ENCODE results near the gene CACNA2D3.

CACNA2D3 gene

GRCh38 chr3:54178376-54178775 lies 56.0 kb downstream of the CACNA2D3 start:
- no peak overlapping the region for H3K27ac ChIP-seq
- no peak overlapping the region for H3K9ac ChIP-seq
- peak overlapping the region; percentile 5 for H2AFZ ChIP-seq
- H3K4me3 ChIP-seq (ENCODE audit: low read depth, low read length) = no peak overlapping the region
- no peaks in the 10 kb centered on the region for H3K36me3 ChIP-seq (ENCODE audit: control insufficient read depth, insufficient read depth, low read length)
- H3K9me3 ChIP-seq (ENCODE audit: control insufficient read depth, low read length) = no peaks in the 10 kb centered on the region
- no peaks in the 10 kb centered on the region for H3K27me3 ChIP-seq (ENCODE audit: control insufficient read depth, insufficient read depth, low read length)
- H3K4me1 ChIP-seq = peaks cover 5% of the 10 kb centered on the region
- H3K79me2 ChIP-seq = no peaks in the 10 kb centered on the region
- no peak overlapping the region for H3K4me2 ChIP-seq (ENCODE audit: low read length)
- TF ChIP-seq CTCF (IDR thresholded peaks at IDR 0.05) = no peak

GRCh38 chr3:54180921-54181320 lies 58.6 kb downstream of the CACNA2D3 start:
- H3K27me3 ChIP-seq (ENCODE audit: control insufficient read depth, insufficient read depth, low read length) = no peaks in the 10 kb centered on the region
- H2AFZ ChIP-seq = no peak overlapping the region
- H3K36me3 ChIP-seq (ENCODE audit: control insufficient read depth, insufficient read depth, low read length) = no peaks in the 10 kb centered on the region
- TF ChIP-seq CTCF (IDR thresholded peaks at IDR 0.05) = no peak
- H3K9me3 ChIP-seq (ENCODE audit: control insufficient read depth, low read length) = no peaks in the 10 kb centered on the region
- no peak overlapping the region for H3K4me3 ChIP-seq (ENCODE audit: low read depth, low read length)
- no peak overlapping the region for H3K27ac ChIP-seq
- no peak overlapping the region for H3K9ac ChIP-seq
- no peak overlapping the region for H3K4me2 ChIP-seq (ENCODE audit: low read length)
- H3K79me2 ChIP-seq = no peaks in the 10 kb centered on the region
- H3K4me1 ChIP-seq = peaks cover 5% of the 10 kb centered on the region

- H3K9me3 ChIP-seq (ENCODE audit: control insufficient read depth, low read length) = no peaks in the 10 kb centered on the region
- TF ChIP-seq CTCF (IDR thresholded peaks at IDR 0.05) = no peak
Measured at GRCh38 chr3:54182242-54182641, 59.9 kb downstream of the CACNA2D3 start.

GRCh38 chr3:54185740-54186139 lies 63.4 kb downstream of the CACNA2D3 start:
- Histone ChIP-seq H3K79me2 (no peaks in the 10 kb centered on the region), H3K27ac (no peak overlapping the region), H3K4me3 (ENCODE audit: low read depth, low read length) (no peak overlapping the region), H3K4me1 (no peaks in the 10 kb centered on the region), H3K9ac (no peak overlapping the region), H3K9me3 (ENCODE audit: control insufficient read depth, low read length) (no peaks in the 10 kb centered on the region), H3K27me3 (ENCODE audit: control insufficient read depth, insufficient read depth, low read length) (no peaks in the 10 kb centered on the region), H2AFZ (no peak overlapping the region), H3K4me2 (ENCODE audit: low read length) (no peak overlapping the region), H3K36me3 (ENCODE audit: control insufficient read depth, insufficient read depth, low read length) (no peaks in the 10 kb centered on the region)
- no peak for TF ChIP-seq CTCF (IDR thresholded peaks at IDR 0.05)

More at GRCh38 chr3:54182242-54182641, 59.9 kb downstream of the CACNA2D3 start:
- Histone ChIP-seq H3K9ac (no peak overlapping the region), H3K4me1 (peaks cover 5% of the 10 kb centered on the region), H2AFZ (no peak overlapping the region), H3K4me3 (ENCODE audit: low read depth, low read length) (no peak overlapping the region), H3K36me3 (ENCODE audit: control insufficient read depth, insufficient read depth, low read length) (no peaks in the 10 kb centered on the region), H3K27me3 (ENCODE audit: control insufficient read depth, insufficient read depth, low read length) (no peaks in the 10 kb centered on the region), H3K27ac (no peak overlapping the region), H3K4me2 (ENCODE audit: low read length) (no peak overlapping the region), H3K79me2 (no peaks in the 10 kb centered on the region)

- no peak overlapping the region for H3K4me3 ChIP-seq (ENCODE audit: low read depth, low read length)
- H2AFZ ChIP-seq = no peak overlapping the region
- H3K27me3 ChIP-seq (ENCODE audit: control insufficient read depth, insufficient read depth, low read length) = no peaks in the 10 kb centered on the region
- no peak overlapping the region for H3K4me2 ChIP-seq (ENCODE audit: low read length)
- no peaks in the 10 kb centered on the region for H3K4me1 ChIP-seq
- H3K9ac ChIP-seq = no peak overlapping the region
- no peaks in the 10 kb centered on the region for H3K9me3 ChIP-seq (ENCODE audit: control insufficient read depth, low read length)
- no peaks in the 10 kb centered on the region for H3K36me3 ChIP-seq (ENCODE audit: control insufficient read depth, insufficient read depth, low read length)
- TF ChIP-seq CTCF (IDR thresholded peaks at IDR 0.05) = no peak
- no peak overlapping the region for H3K27ac ChIP-seq
- no peaks in the 10 kb centered on the region for H3K79me2 ChIP-seq
Measured at GRCh38 chr3:54188176-54188791, 65.9 kb downstream of the CACNA2D3 start.

All from parathyroid adenoma (tissue), 2 donors.